ENCODE results near the gene FCHSD1. TPM values are rescaled to one million over a fixed set of nuclear protein-coding genes. Genes with fewer than 3 reads are reported as not detected.

FCHSD1 gene
- total and polyA plus RNA-seq, 10 of the 15 experiments (the other 5 are each of a cell fraction or from before 2014, with no cell fraction given) = 0.97 to 22.8 (median 10.7) TPM

DNA sequence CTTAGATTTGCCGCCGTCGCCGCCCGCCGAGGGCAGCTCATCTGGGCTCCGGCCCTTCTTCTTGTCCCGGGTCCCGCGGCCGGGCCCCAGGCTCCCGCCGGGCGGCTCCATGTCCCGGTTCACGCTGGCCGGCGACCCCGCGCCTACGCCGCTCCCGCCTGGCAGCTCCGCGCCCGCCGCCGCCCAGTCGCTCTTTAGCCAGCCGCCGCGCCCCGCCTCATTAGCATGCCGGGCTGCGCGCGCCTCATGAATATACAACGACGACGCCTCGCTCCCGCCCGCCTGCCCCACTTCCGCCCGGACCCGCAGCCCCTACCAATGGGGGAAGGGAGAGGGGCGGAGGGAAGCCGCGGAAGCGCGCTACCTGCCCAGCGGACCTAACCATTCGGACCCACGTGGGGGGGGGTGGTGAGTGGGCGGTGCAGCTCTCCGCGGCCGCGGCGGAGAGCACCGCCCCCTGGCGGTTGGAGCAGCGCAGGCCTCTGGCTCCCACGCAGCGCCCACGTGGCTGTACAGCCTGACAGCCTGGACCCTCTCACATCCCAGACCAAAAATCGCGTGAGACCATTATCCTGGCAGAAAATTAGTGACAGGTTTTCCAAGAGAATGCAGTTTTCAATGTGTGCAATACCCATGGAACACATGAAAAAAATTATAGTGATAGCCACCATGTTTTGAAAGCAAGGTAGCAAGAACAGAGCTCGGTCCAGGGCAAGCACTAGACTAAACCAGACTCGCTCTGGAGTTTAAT, 32.2 kb downstream of the FCHSD1 start, which contains the start of gene DIAPH1 (continued):
- TF ChIP-seq, protein P1, sequence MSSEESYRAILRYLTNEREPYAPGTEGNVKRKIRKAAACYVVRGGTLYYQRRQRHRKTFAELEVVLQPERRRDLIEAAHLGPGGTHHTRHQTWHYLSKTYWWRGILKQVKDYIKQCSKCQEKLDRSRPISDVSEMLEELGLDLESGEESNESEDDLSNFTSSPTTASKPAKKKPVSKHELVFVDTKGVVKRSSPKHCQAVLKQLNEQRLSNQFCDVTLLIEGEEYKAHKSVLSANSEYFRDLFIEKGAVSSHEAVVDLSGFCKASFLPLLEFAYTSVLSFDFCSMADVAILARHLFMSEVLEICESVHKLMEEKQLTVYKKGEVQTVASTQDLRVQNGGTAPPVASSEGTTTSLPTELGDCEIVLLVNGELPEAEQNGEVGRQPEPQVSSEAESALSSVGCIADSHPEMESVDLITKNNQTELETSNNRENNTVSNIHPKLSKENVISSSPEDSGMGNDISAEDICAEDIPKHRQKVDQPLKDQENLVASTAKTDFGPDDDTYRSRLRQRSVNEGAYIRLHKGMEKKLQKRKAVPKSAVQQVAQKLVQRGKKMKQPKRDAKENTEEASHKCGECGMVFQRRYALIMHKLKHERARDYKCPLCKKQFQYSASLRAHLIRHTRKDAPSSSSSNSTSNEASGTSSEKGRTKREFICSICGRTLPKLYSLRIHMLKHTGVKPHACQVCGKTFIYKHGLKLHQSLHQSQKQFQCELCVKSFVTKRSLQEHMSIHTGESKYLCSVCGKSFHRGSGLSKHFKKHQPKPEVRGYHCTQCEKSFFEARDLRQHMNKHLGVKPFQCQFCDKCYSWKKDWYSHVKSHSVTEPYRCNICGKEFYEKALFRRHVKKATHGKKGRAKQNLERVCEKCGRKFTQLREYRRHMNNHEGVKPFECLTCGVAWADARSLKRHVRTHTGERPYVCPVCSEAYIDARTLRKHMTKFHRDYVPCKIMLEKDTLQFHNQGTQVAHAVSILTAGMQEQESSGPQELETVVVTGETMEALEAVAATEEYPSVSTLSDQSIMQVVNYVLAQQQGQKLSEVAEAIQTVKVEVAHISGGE (CRISPR knock-in tag; IDR thresholded peaks at IDR 0.05) = no peak
- peak; percentile 33; the same call in 1 of the 2 replicates for TF ChIP-seq TAF1 (IDR thresholded peaks at IDR 0.05; ENCODE audit: borderline replicate concordance, low read depth, low read length)
- no peak for TF ChIP-seq WRNIP1 (IDR thresholded peaks at IDR 0.05; ENCODE audit: borderline replicate concordance, low read depth, low read length)
- peak; percentile 55; the same call in 1 of the 2 replicates for TF ChIP-seq SPI1 (IDR thresholded peaks at IDR 0.05; ENCODE audit: borderline replicate concordance, insufficient read depth, low read depth, low read length)
- peak; percentile 93; the same call in 1 of the 2 replicates for TF ChIP-seq RB1 (IDR thresholded peaks at IDR 0.05; ENCODE audit: borderline replicate concordance)
- peak; percentile 77 for TF ChIP-seq TBL1XR1 (IDR thresholded peaks at IDR 0.05; ENCODE audit: low read depth, low read length)
- peak; percentile 87; the same call in 1 of the 2 replicates for TF ChIP-seq PAX5 (IDR thresholded peaks at IDR 0.05; ENCODE audit: borderline replicate concordance, low read depth, low read length)
- peak; percentile 97 for TF ChIP-seq ZNF207 (IDR thresholded peaks at IDR 0.05; ENCODE audit: borderline replicate concordance)
- TF ChIP-seq, protein P2, sequence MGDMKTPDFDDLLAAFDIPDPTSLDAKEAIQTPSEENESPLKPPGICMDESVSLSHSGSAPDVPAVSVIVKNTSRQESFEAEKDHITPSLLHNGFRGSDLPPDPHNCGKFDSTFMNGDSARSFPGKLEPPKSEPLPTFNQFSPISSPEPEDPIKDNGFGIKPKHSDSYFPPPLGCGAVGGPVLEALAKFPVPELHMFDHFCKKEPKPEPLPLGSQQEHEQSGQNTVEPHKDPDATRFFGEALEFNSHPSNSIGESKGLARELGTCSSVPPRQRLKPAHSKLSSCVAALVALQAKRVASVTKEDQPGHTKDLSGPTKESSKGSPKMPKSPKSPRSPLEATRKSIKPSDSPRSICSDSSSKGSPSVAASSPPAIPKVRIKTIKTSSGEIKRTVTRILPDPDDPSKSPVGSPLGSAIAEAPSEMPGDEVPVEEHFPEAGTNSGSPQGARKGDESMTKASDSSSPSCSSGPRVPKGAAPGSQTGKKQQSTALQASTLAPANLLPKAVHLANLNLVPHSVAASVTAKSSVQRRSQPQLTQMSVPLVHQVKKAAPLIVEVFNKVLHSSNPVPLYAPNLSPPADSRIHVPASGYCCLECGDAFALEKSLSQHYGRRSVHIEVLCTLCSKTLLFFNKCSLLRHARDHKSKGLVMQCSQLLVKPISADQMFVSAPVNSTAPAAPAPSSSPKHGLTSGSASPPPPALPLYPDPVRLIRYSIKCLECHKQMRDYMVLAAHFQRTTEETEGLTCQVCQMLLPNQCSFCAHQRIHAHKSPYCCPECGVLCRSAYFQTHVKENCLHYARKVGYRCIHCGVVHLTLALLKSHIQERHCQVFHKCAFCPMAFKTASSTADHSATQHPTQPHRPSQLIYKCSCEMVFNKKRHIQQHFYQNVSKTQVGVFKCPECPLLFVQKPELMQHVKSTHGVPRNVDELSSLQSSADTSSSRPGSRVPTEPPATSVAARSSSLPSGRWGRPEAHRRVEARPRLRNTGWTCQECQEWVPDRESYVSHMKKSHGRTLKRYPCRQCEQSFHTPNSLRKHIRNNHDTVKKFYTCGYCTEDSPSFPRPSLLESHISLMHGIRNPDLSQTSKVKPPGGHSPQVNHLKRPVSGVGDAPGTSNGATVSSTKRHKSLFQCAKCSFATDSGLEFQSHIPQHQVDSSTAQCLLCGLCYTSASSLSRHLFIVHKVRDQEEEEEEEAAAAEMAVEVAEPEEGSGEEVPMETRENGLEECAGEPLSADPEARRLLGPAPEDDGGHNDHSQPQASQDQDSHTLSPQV (IDR thresholded peaks at IDR 0.05) = peak; percentile 93
- TF ChIP-seq ATF7 (IDR thresholded peaks at IDR 0.05; ENCODE audit: low read depth) = peak; percentile 95
